ENCODE results near the gene SLAMF9. TPM values are rescaled to one million over a fixed set of nuclear protein-coding genes. Genes with fewer than 3 reads are reported as not detected.

SLAMF9 gene
- total RNA-seq, 8 experiments from 2014 or later, result 0.43 TPM; not detected in 7

DNA sequence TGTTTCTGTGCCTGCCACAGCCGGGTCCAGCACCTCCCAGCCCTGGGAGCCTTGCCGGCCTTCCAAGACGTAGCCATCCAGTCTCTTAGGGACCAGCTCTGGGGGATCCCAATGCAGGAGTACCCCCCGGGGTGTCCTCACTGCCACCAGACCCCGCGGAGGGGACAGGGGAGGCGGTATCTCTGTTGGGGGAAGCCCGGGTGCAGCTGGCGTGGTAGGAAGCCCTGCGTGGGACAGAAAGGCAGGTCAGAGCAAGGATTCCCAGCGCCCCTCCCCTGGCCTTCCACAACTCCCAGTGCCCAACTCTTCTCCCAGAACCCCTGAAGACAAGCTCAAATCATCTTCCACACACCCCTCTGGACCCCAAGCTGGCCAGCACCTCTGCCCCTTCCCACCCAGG, 23.8 kb downstream of the SLAMF9 start:
- no peak overlapping the region for H3K27ac ChIP-seq
- in situ Hi-C loops (cut with MboI; ENCODE audit: low pct_unique_long_range_greater_than_20kb in 2 of 9, low sequenced_read_pairs in 9 of 9, unreplicated experiment in 9 of 9), result loop anchor here in 4 of 9 experiments (10.0 to 25.0 kb wide), 5 partner anchors 75 to 307 kb away; partner anchors contain the start of genes IGSF8 (in 2 of the 4), KCNJ9 (in 2 of the 4), DUSP23 (in 1 of the 4) and KCNJ10 (in 1 of the 4)
- peaks cover 5 to 7% of the 10 kb centered on the region in 2 donors for H3K4me1 ChIP-seq (replicated peaks in 1 of 2)
- 95 to 100% methylated on average over 1 to 7 of the region's 11 CpGs; no CpG with 5 or more reads in 8 of the 10 experiments for WGBS, 10 experiments
- no peak overlapping the region for H3K4me3 ChIP-seq
- ATAC-seq (replicated peaks in 6 of 8), result no peak

GRCh38 chr1:159929155-159930051, 24.6 kb downstream of the SLAMF9 start:
- ATAC-seq (replicated peaks in 6 of 8), result peak in 1 of 8 experiments; percentile 2
- Histone ChIP-seq H3K4me1 (replicated peaks in 1 of 2) (peaks cover 7 to 9% of the 10 kb centered on the region in 2 donors), H3K27ac (no peak overlapping the region), H3K4me3 (no peak overlapping the region)
- in situ Hi-C loops (cut with MboI; ENCODE audit: low pct_unique_long_range_greater_than_20kb in 2 of 9, low sequenced_read_pairs in 9 of 9, unreplicated experiment in 9 of 9), result loop anchor here in 4 of 9 experiments (10.0 to 25.0 kb wide), 5 partner anchors 75 to 308 kb away; partner anchors contain the start of genes IGSF8 (in 2 of the 4), KCNJ9 (in 2 of the 4), DUSP23 (in 1 of the 4) and KCNJ10 (in 1 of the 4)
- 76 to 100% (median 84%) methylated on average over 3 to 32 of the region's 48 CpGs; no CpG with 5 or more reads in 2 of the 10 experiments for WGBS, 10 experiments

DNA sequence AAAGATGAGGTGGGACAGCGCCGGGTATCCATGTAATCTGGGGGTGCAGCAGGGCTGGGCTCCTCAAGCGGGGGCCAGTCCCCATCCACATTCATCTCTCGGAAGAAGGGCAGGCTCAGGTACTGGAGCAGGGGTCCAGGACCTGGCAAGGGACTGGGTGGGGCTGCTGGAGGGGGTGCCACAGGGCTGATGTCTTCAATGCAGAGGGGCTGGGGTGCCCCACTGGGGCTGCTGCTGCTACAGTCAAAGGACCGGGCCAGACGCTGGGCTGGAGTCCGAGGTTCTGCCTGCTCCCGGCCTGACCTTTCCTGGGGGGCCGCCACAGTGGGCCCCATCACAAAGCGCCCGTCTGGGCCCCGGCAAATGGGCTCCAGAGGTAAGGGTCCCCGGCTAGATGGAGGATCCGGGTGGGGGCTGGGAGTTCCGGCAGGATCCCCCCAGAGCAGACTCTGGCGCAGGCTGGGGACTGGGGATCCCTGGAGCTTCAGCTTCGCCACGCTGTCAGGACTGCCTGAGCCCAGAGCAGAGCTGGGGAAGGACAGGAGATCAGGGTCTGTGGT, 25.5 kb downstream of the SLAMF9 start:
- Histone ChIP-seq H3K27ac (no peak overlapping the region), H3K4me3 (no peak overlapping the region), H3K4me1 (replicated peaks in 1 of 2) (peaks cover 12 to 17% of the 10 kb centered on the region in 2 donors)
- no peak for ATAC-seq (replicated peaks in 6 of 8)
- in situ Hi-C loops (cut with MboI; ENCODE audit: low pct_unique_long_range_greater_than_20kb in 2 of 9, low sequenced_read_pairs in 9 of 9, unreplicated experiment in 9 of 9), result loop anchor here in 3 of 9 experiments (25.0 kb wide), 3 partner anchors 141 to 309 kb away; partner anchors contain the start of genes IGSF8 (in 2 of the 3), KCNJ9 (in 2 of the 3) and DUSP23 (in 1 of the 3)
- 80 to 100% (median 100%) methylated on average over 1 to 3 of the region's 18 CpGs; no CpG with 5 or more reads in 7 of the 10 experiments for WGBS, 10 experiments

DNA sequence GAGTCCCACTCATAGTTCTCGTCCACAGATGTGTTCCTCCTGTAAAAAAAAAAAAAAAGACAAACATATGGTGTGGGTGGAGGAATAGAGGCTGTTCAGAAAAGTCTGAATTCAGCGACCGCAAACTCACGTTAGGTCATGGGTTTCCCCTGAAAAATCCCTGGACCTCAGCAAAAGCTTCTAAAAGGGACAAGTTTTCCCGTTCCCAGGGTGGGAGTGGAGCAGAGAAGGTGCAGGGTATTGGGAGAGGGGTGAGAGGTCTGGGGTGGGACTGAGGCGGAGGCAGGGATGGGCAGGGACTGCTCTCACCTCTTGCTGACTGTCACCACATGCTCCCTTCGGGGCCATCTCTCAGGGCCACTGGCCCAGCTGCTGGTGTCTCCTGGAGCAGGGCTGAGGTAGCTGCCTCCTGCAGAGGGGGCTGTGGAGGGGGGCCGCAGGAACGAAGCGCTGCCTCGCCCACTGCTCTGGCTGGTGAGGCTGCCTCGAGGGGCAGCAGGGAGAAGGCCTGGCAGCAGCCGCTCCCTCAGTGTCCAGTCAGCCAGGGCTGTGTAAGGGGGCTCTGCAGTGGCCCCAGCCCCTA, 26.1 kb downstream of the SLAMF9 start:
- Histone ChIP-seq H3K27ac (no peak overlapping the region), H3K4me1 (replicated peaks in 1 of 2) (peaks cover 18 to 23% of the 10 kb centered on the region in 2 donors), H3K4me3 (no peak overlapping the region)
- peak in 1 of 8 experiments; percentile 2 for ATAC-seq (replicated peaks in 6 of 8)
- WGBS, 10 experiments, result 20 to 100% (median 86%) methylated on average over 1 to 6 of the region's 13 CpGs; no CpG with 5 or more reads in 5 of the 10 experiments
- in situ Hi-C loops (cut with MboI; ENCODE audit: low pct_unique_long_range_greater_than_20kb in 2 of 9, low sequenced_read_pairs in 9 of 9, unreplicated experiment in 9 of 9), result loop anchor here in 3 of 9 experiments (25.0 kb wide), 3 partner anchors 141 to 309 kb away; partner anchors contain the start of genes IGSF8 (in 2 of the 3), KCNJ9 (in 2 of the 3) and DUSP23 (in 1 of the 3)

GRCh38 chr1:159927211-159927848, 26.7 kb downstream of the SLAMF9 start:
- Histone ChIP-seq H3K4me1 (replicated peaks in 1 of 2) (peaks cover 23 to 30% of the 10 kb centered on the region in 2 donors), H3K27ac (no peak overlapping the region), H3K4me3 (no peak overlapping the region)
- in situ Hi-C loops (cut with MboI; ENCODE audit: low pct_unique_long_range_greater_than_20kb in 2 of 9, low sequenced_read_pairs in 9 of 9, unreplicated experiment in 9 of 9), result loop anchor here in 3 of 9 experiments (25.0 kb wide), 3 partner anchors 140 to 310 kb away; partner anchors contain the start of genes IGSF8 (in 2 of the 3), KCNJ9 (in 2 of the 3) and DUSP23 (in 1 of the 3)
- 0 to 100% (median 89%) methylated on average over 1 to 12 of the region's 16 CpGs; no CpG with 5 or more reads in 5 of the 10 experiments for WGBS, 10 experiments
- ATAC-seq (replicated peaks in 6 of 8), result no peak

DNA sequence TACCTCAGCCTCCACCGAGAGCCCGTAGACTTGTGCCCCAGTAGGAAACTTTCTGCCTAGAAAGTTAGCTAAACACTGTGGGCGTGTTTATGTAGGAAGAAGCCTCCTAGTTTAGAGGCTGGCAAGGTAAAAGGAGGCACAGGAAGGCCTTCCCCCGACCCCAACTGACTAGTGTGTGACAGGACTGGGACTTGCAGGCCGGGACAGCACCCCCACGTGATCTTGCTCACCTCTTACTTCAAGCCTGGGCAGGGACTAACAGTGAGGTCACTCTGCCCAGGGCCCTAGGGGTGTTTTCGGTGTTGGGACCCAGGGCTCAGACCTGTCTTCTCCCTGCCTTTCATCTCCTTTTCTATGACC, 28.3 kb downstream of the SLAMF9 start:
- WGBS, 10 experiments, result 0 to 28% (median 0%) methylated on average over 1 to 7 of the region's 7 CpGs; no CpG with 5 or more reads in 1 of the 10 experiments
- no peak overlapping the region for H3K27ac ChIP-seq

GRCh38 chr1:159924791-159925718, 29.0 kb downstream of the SLAMF9 start, which contains the start of gene TAGLN2:
Gene TAGLN2, minus strand, starts transcription at chr1:159925507. Its CDS starts 4,998 bp downstream, at chr1:159920509.
- peak; percentile 44 to 78 (median 74) for ATAC-seq (replicated peaks in 6 of 8)
- in situ Hi-C loops (cut with MboI; ENCODE audit: low pct_unique_long_range_greater_than_20kb in 2 of 9, low sequenced_read_pairs in 9 of 9, unreplicated experiment in 9 of 9), result loop anchor here in 3 of 9 experiments (25.0 kb wide), 3 partner anchors 138 to 312 kb away; partner anchors contain the start of genes IGSF8 (in 2 of the 3), KCNJ9 (in 2 of the 3) and DUSP23 (in 1 of the 3)

More for the DNA sequence above, 28.3 kb downstream of the SLAMF9 start:
- ATAC-seq (replicated peaks in 6 of 8), result peak in 5 of 8 experiments; percentile 0 to 8 (median 1)
- Histone ChIP-seq H3K4me1 (replicated peaks in 1 of 2) (peaks cover 23 to 31% of the 10 kb centered on the region in 2 donors), H3K4me3 (peak overlapping the region; percentile 24 to 43 (median 40))
- in situ Hi-C loops (cut with MboI; ENCODE audit: low pct_unique_long_range_greater_than_20kb in 2 of 9, low sequenced_read_pairs in 9 of 9, unreplicated experiment in 9 of 9), result loop anchor here in 3 of 9 experiments (25.0 kb wide), 3 partner anchors 138 to 312 kb away; partner anchors contain the start of genes IGSF8 (in 2 of the 3), KCNJ9 (in 2 of the 3) and DUSP23 (in 1 of the 3)

GRCh38 chr1:159924025-159924790, 29.8 kb downstream of the SLAMF9 start:
- 17 to 40% methylated on average over 1 to 3 of the region's 31 CpGs; no CpG with 5 or more reads in 8 of the 10 experiments for WGBS, 10 experiments
- Histone ChIP-seq H3K4me3 (peak overlapping the region in 4 of 5 donors; percentile 33 to 43 (median 41)), H3K4me1 (replicated peaks in 1 of 2) (peaks cover 23 to 31% of the 10 kb centered on the region in 2 donors), H3K27ac (peak overlapping the region in 1 of 2 donors; percentile 12)
- ATAC-seq (replicated peaks in 6 of 8), result peak; percentile 12 to 53 (median 40)
- in situ Hi-C loops (cut with MboI; ENCODE audit: low pct_unique_long_range_greater_than_20kb in 2 of 9, low sequenced_read_pairs in 9 of 9, unreplicated experiment in 9 of 9), result no loop called here

More at GRCh38 chr1:159924791-159925718, 29.0 kb downstream of the SLAMF9 start, which contains the start of gene TAGLN2:
- Histone ChIP-seq H3K4me1 (replicated peaks in 1 of 2) (peaks cover 23 to 31% of the 10 kb centered on the region in 2 donors), H3K27ac (peak within 1 kb of the TSS in 1 of 2 donors; percentile 12), H3K4me3 (peak within 1 kb of the TSS; percentile 24 to 43 (median 40))
- WGBS, 10 experiments, result 0 to 11% (median 1%) methylated on average over 1 to 27 of the region's 58 CpGs; no CpG with 5 or more reads in 4 of the 10 experiments

- H3K4me3 ChIP-seq, result peak overlapping the region in 3 of 5 donors; percentile 40 to 43 (median 42)
- in situ Hi-C loops (cut with MboI; ENCODE audit: low pct_unique_long_range_greater_than_20kb in 2 of 9, low sequenced_read_pairs in 9 of 9, unreplicated experiment in 9 of 9), result no loop called here
Observed at GRCh38 chr1:159923203-159924024, 30.6 kb downstream of the SLAMF9 start.

More at GRCh38 chr1:159923203-159924024, 30.6 kb downstream of the SLAMF9 start:
- ATAC-seq (replicated peaks in 6 of 8), result peak; percentile 31 to 53 (median 50)
- WGBS, 10 experiments, result 0 to 42% (median 13%) methylated on average over 1 to 18 of the region's 20 CpGs; no CpG with 5 or more reads in 2 of the 10 experiments
- Histone ChIP-seq H3K4me1 (replicated peaks in 1 of 2) (peaks cover 23 to 31% of the 10 kb centered on the region in 2 donors), H3K27ac (peak overlapping the region in 1 of 2 donors; percentile 12)

All from motor neuron (in vitro differentiated cells).